IMR-90 (cell line): Measurements from ENCODE around the gene RUNX2. TPM values are rescaled to one million over a fixed set of nuclear protein-coding genes. Genes with fewer than 3 reads are reported as not detected.

ENCODE experiments used
- ATAC-seq: fragments of 200-7000 bp; cut with Tn5 transposase; 2 replicates; pipeline ENCODE4 v1.9.1; 2020; ENCODE audit warnings: low read depth, mild to moderate bottlenecking, moderate library complexity
- BruUV-seq: library from RNA; stranded (reverse); fragments of 400-500 nt; replicated peaks from 2 replicates; lab custom pipeline; 2021; lab: Mats Ljungman, UMichigan
- CTCF ChIA-PET: fragments of 300-600 bp; formaldehyde crosslinking; extraction: SDS; loops from one replicate; lab custom pipeline; 2021; ENCODE audit warnings: antibody characterized with exemption; lab: Yijun Ruan, JAX
- POLR2A ChIA-PET: fragments of 300-600 bp; sonication (Branson Sonifier 250); formaldehyde crosslinking; loops from one replicate; lab custom pipeline; 2022; ENCODE audit warnings: antibody characterized with exemption; ENCODE audit not compliant: unreplicated experiment; lab: Charles Lee
- DNase-seq: peaks from one replicate; pipeline ENCODE4 v3.0.0; 2013
- H2AFZ ChIP-seq: replicated peaks from 2 replicates; pipeline ENCODE3; 2013; ENCODE audit warnings: low read length, mild to moderate bottlenecking; ENCODE audit not compliant: poor library complexity
- H2AK5ac ChIP-seq: 2 replicates; pipeline ENCODE4 v1.6.1; 2013; ENCODE audit warnings: low read depth, low read length, inconsistent platforms
- H2AK9ac ChIP-seq: replicated peaks from 2 replicates; pipeline ENCODE3; 2013; ENCODE audit warnings: mild to moderate bottlenecking, low read depth, low read length, moderate library complexity; ENCODE audit not compliant: poor library complexity
- H2BK120ac ChIP-seq: 2 replicates; pipeline ENCODE4 v1.6.1; 2013; ENCODE audit warnings: low read depth, low read length, inconsistent platforms
- H2BK15ac ChIP-seq: 3 replicates; pipeline ENCODE4 v1.6.1; 2013; ENCODE audit warnings: low read depth, low read length, inconsistent platforms
- H2BK20ac ChIP-seq: 2 replicates; pipeline ENCODE4 v1.6.1; 2013; ENCODE audit warnings: low read depth, mild to moderate bottlenecking, inconsistent platforms, low read length, moderate library complexity
- H2BK5ac ChIP-seq: 2 replicates; pipeline ENCODE4 v1.6.1; 2013; ENCODE audit warnings: mild to moderate bottlenecking, low read depth, low read length, inconsistent platforms; ENCODE audit not compliant: poor library complexity, severe bottlenecking
- H3K14ac ChIP-seq: replicated peaks from 2 replicates; pipeline ENCODE4 v1.6.1; 2013; ENCODE audit warnings: low read depth, low read length, inconsistent platforms
- H3K18ac ChIP-seq: 2 replicates; pipeline ENCODE4 v1.6.1; 2013; ENCODE audit warnings: low read depth, low read length, control low read depth
- H3K23ac ChIP-seq: 2 replicates; pipeline ENCODE4 v1.6.1; 2013; ENCODE audit warnings: low read depth, low read length, inconsistent platforms
- H3K27ac ChIP-seq: 2 replicates; pipeline ENCODE4 v1.5.1; 2013; ENCODE audit warnings: mild to moderate bottlenecking, control low read depth, low read length; ENCODE audit not compliant: insufficient read depth
- H3K27me3 ChIP-seq: 2 replicates; pipeline ENCODE4 v1.6.1; 2013; ENCODE audit warnings: low read length; ENCODE audit not compliant: control insufficient read depth, insufficient read depth
- H3K36me3 ChIP-seq: 2 replicates; pipeline ENCODE4 v1.6.1; 2013; ENCODE audit warnings: low read length, mixed read lengths; ENCODE audit not compliant: control insufficient read depth, insufficient read depth
- H3K4ac ChIP-seq: 2 replicates; pipeline ENCODE4 v1.6.1; 2013; ENCODE audit warnings: low read depth, low read length, inconsistent platforms
- H3K4me1 ChIP-seq: 2 replicates; pipeline ENCODE4 v1.6.1; 2013; ENCODE audit warnings: low read length, mixed read lengths; ENCODE audit not compliant: control insufficient read depth, insufficient read depth
- H3K4me2 ChIP-seq: 2 replicates; pipeline ENCODE4 v1.6.1; 2013; ENCODE audit warnings: low read depth, mild to moderate bottlenecking, control low read depth, low read length, moderate library complexity
- H3K4me3 ChIP-seq: 2 replicates; pipeline ENCODE4 v1.5.1; 2013; ENCODE audit warnings: low read depth, mild to moderate bottlenecking, control low read depth, low read length, moderate library complexity; ENCODE audit not compliant: insufficient read depth
- H3K56ac ChIP-seq: 2 replicates; pipeline ENCODE4 v1.6.1; 2013; ENCODE audit warnings: low read length, inconsistent platforms; ENCODE audit not compliant: insufficient read depth; ENCODE audit errors: extremely low read depth
- H3K79me1 ChIP-seq, 2 experiments: 2 replicates each; pipeline ENCODE4 v1.6.1; 2013; ENCODE audit warnings: low read length in 2 of 2, inconsistent platforms in 1 of 2, low read depth in 1 of 2
- H3K9ac ChIP-seq: 2 replicates; pipeline ENCODE4 v1.6.1; 2013; ENCODE audit warnings: low read depth, low read length, control low read depth
- H3K9me1 ChIP-seq: 2 replicates; pipeline ENCODE4 v1.6.1; 2013; ENCODE audit warnings: low read length, inconsistent platforms; ENCODE audit not compliant: insufficient read depth
- H3K9me3 ChIP-seq: 2 replicates; pipeline ENCODE4 v1.6.1; 2013; ENCODE audit warnings: low read length; ENCODE audit not compliant: control insufficient read depth, insufficient read depth
- H4K20me1 ChIP-seq: 2 replicates; pipeline ENCODE4 v1.6.1; 2013; ENCODE audit warnings: low read length, inconsistent platforms; ENCODE audit not compliant: insufficient read depth
- H4K5ac ChIP-seq: 2 replicates; pipeline ENCODE4 v1.6.1; 2013; ENCODE audit warnings: mild to moderate bottlenecking, low read depth, low read length, control low read depth
- H4K8ac ChIP-seq, 2 experiments: 2 replicates each; pipeline ENCODE4 v1.6.1; 2013; ENCODE audit warnings: low read depth in 2 of 2, low read length in 2 of 2, control low read depth in 1 of 2, inconsistent platforms in 1 of 2
- H4K91ac ChIP-seq: 2 replicates; pipeline ENCODE4 v1.6.1; 2013; ENCODE audit warnings: low read depth, low read length, inconsistent platforms; ENCODE audit not compliant: insufficient read depth
- NFE2L2 ChIP-seq: fragments of 150-350 bp; IDR thresholded peaks from 2 replicates; pipeline ENCODE4 v1.6.1; 2016; ENCODE audit warnings: low read depth, mild to moderate bottlenecking, low read length
- POLR2A ChIP-seq: IDR thresholded peaks from 2 replicates; pipeline ENCODE4 v1.6.1; 2012; ENCODE audit warnings: mild to moderate bottlenecking, low read depth, low read length
- WGBS, 2 experiments: methylation state at CpG; one replicate each; pipeline versions ENCODE4 v1.1.5 to v1.1.7; 2013; ENCODE audit warnings: missing lambda C conversion rate in 2 of 2; ENCODE audit not compliant: insufficient read length in 1 of 2; ENCODE audit errors: extremely low coverage in 2 of 2; 5-methylcytosine and 5-hydroxymethylcytosine counted together
- dilution Hi-C: fragments of 300-500 bp; cut with HindIII; formaldehyde crosslinking; loops from one replicate; pipeline ENCODE4 v1.14.3; 2018; ENCODE audit warnings: low sequenced_read_pairs; ENCODE audit not compliant: unreplicated experiment
- in situ Hi-C: fragments of 300-500 bp; cut with MboI; formaldehyde crosslinking; loops from 3 replicates; pipeline ENCODE4 v1.14.3; 2019; ENCODE audit warnings: low sequenced_read_pairs, inconsistent platforms, mixed read lengths
- intact Hi-C: fragments of 100-400 bp; cut with micrococcal nuclease; formaldehyde crosslinking; loops from 2 replicates; pipeline ENCODE4 v1.10.0; 2022
- polyA plus RNA-seq, 3 experiments: library from polyadenylated mRNA; depleted of rRNA; stranded (reverse); fragments of >200 nt; gene quantifications; 2 replicates each; pipeline ENCODE4 v1.2.3, GENCODE V29; 2012; ENCODE audit warnings: low replicate concordance in 1 of 3
- total RNA-seq: library from RNA; depleted of rRNA; stranded (reverse); fragments of >200 nt; gene quantifications from 2 replicates; pipeline ENCODE4 v1.2.3, GENCODE V29; 2012
- TF ChIP-seq, protein P1 (sequence below): conservative IDR thresholded peaks from 2 replicates; pipeline ENCODE4 v1.5.1; 2012; ENCODE audit warnings: mild to moderate bottlenecking, low read depth, low read length, improper control_type of control experiment

The RUNX2 gene
- total and polyA plus RNA-seq, 2 of the 4 experiments (the other 2 are of a cell fraction): 2.3 to 4.7 TPM

DNA sequence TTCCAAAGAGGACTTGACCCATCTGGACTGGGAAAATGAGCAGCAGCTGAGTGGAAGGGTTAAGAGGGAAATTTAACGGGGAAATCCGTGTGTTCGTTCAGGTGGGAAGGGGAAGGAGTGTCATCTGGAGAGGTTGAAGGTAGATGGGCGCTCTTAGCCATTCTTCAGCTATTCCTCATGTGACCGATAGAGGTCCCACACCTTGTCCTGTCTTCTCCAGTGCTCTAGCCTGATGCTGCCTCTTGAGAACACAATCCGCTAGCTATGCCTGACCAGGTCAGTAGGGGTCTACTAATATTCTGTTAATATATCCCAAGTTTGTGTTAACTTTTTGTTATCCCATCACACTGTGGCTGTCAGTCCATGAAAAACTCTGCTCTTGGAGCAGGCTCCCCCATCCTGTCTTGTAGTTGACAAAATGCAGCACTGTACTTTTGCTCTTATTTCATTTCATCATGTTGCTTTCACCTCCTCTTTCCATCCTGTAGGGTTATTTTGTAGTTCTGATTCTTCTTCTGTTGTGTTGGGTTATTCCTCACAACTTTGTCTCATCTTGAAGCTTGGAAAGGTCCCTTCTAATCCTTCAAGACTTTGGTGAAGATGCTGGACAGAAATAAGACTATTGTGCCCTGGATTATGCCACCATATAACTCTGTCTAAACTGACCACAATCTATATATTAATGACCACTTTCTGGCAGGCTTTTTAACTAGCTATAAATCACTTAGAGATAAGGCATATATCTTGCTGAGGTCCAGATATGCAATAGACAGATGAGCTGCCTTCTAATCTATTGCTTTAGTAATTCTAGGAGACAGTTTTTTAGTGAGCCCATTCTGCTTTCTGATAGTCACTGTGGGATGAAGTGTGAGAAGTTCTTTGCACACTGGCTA is 173.0 kb downstream of the RUNX2 start:
- no peak overlapping the region for H3K27ac ChIP-seq
- H2AK9ac ChIP-seq: no peak overlapping the region
- no peak overlapping the region for H3K4me3 ChIP-seq
- in situ Hi-C loops: no loop called here
- H3K9me1 ChIP-seq: peaks cover 13% of the 10 kb centered on the region
- H3K9me3 ChIP-seq: no peaks in the 10 kb centered on the region
- ChIA-PET POLR2A (no interaction called here), CTCF (interaction anchor here (0.7 kb wide), 1 partner anchor 213 kb away, joined by 3 read pairs; no protein-coding TSS in a partner anchor)
- peaks cover 0 to 42% of the 10 kb centered on the region in 2 experiments; a peak in 3 of 4 replicates for H3K79me1 ChIP-seq
- H2BK5ac ChIP-seq: no peak overlapping the region
- 0 out of 3 replicates have a peak overlapping the region, but pooled peaks have one; percentile 13 for H2BK15ac ChIP-seq
- no peak for TF ChIP-seq NFE2L2
- no peak for TF ChIP-seq POLR2A
- TF ChIP-seq, protein P1, sequence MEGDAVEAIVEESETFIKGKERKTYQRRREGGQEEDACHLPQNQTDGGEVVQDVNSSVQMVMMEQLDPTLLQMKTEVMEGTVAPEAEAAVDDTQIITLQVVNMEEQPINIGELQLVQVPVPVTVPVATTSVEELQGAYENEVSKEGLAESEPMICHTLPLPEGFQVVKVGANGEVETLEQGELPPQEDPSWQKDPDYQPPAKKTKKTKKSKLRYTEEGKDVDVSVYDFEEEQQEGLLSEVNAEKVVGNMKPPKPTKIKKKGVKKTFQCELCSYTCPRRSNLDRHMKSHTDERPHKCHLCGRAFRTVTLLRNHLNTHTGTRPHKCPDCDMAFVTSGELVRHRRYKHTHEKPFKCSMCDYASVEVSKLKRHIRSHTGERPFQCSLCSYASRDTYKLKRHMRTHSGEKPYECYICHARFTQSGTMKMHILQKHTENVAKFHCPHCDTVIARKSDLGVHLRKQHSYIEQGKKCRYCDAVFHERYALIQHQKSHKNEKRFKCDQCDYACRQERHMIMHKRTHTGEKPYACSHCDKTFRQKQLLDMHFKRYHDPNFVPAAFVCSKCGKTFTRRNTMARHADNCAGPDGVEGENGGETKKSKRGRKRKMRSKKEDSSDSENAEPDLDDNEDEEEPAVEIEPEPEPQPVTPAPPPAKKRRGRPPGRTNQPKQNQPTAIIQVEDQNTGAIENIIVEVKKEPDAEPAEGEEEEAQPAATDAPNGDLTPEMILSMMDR: no peak; the same call in 1 of the 2 replicates
- H3K36me3 ChIP-seq: 0 out of 2 replicates have a peak, but pooled peaks cover 3% of the 10 kb centered on the region
- H3K4me1 ChIP-seq: peaks cover 12% of the 10 kb centered on the region
- intact Hi-C loops: loop anchor here (10.0 kb wide), 1 partner anchor 294 kb away; no protein-coding TSS in a partner anchor
- no peak overlapping the region for H4K5ac ChIP-seq
- H4K20me1 ChIP-seq: no peaks in the 10 kb centered on the region
- H3K4me2 ChIP-seq: no peak overlapping the region
- no TSS peak for BruUV-seq
- H4K91ac ChIP-seq: no peak overlapping the region
- no CpG with 5 or more reads among the region's 6 CpGs for WGBS, 2 experiments
- H3K4ac ChIP-seq: peak overlapping the region; percentile 4; the same call in 1 of the 2 replicates
- dilution Hi-C loops: no loop called here
- H2BK20ac ChIP-seq: no peak overlapping the region
- DNase-seq (no peak), ATAC-seq (no peak)
- H2AFZ ChIP-seq: no peak overlapping the region
- peak overlapping the region; percentile 49 for H2AK5ac ChIP-seq
- H3K14ac ChIP-seq: no peak overlapping the region
- no peak overlapping the region for H2BK120ac ChIP-seq
- H4K8ac ChIP-seq: no peak overlapping the region
- H3K9ac ChIP-seq: no peak overlapping the region
- no peak overlapping the region for H3K23ac ChIP-seq
- H3K56ac ChIP-seq: no peak overlapping the region
- no peaks in the 10 kb centered on the region for H3K27me3 ChIP-seq
- H3K18ac ChIP-seq: no peak overlapping the region
